ENCODE data around the gene CDK17. TPM values are rescaled to one million over a fixed set of nuclear protein-coding genes. Genes with fewer than 3 reads are reported as not detected.
A peak's percentile ranks its signal among the peaks of the same experiment; 100 is the strongest.

CDK17 gene
- total RNA-seq, 2 experiments from 2014 or later: 38.7 to 43.5 TPM

DNA sequence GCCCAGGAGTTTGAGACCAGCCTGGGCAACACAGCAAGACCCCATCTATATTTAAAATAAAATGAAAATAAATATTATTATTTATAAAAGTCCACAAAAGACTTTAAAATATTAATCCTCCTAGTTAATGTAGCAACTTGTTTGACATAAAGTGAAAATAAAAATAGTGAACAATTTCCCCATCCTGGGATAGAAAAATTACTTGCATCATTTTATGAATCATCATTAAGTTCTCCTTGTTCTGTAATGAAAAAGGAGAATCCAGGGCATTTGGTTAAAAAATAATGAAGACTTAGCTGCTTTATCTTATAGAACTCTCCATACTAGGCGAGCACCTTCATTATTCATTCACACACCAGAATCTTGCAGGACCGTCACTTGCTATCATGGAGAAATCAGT, 140.0 kb downstream of the CDK17 start:
- POLR2A ChIA-PET: no interaction called here
- CTCF ChIA-PET: interaction anchor here (0.8 to 2.0 kb wide), 3 partner anchors 8 to 140 kb away, joined by 3 to 6 read pairs (median 3); partner anchors contain the start of gene CDK17
- Mint-ChIP-seq H3K36me3 (ENCODE audit: low read depth) (peaks cover 42% of the 10 kb centered on the region), H3K9me3 (no peaks in the 10 kb centered on the region), H3K27ac (no peak overlapping the region), H3K4me1 (peaks cover 3% of the 10 kb centered on the region), H3K4me3 (no peak overlapping the region), H3K27me3 (no peaks in the 10 kb centered on the region)
- DNase-seq: no peak

DNA sequence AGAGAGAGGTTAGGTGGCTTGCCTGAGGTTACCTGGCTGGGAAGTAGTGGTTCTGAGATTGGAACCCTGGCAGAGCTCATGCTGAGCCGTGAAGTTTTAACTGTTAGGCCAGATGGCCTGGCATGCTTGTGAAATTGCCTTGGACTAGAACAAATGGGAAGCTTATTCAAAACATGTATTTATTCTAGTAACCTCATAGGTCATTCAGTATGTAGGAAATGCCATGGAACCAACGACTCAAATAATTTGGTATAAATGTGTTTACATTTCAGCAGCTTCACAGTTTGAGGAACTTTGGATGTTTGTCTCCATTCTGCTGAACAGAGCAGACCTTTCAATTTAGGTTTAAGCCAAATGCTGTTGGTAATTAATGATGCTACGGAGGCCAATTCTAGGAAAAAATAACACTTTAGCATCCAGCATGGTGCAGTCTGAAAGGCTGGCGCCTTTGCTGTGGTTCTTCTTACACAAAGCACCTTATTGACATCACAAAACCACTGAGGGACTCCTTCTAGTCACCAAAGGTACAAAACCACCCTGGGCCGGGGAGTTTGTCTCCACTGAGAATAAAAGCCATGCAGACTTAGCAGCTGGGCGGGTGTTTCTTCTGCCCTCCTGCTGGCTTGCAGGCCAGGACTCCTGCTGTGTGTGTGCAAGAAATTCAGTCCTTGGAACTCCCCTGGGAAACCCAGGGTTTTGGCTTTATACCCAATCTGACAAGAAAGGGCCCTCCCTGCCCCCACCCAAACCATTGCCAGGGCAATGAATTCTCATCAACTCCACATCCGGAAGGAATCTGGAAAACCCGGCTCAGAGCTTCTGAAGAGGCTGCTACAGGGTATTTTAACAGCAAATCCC, 141.9 kb downstream of the CDK17 start:
- Mint-ChIP-seq H3K9me3 (no peaks in the 10 kb centered on the region), H3K27me3 (no peaks in the 10 kb centered on the region), H3K36me3 (ENCODE audit: low read depth) (peaks cover 35% of the 10 kb centered on the region), H3K4me1 (peaks cover 3% of the 10 kb centered on the region), H3K27ac (no peak overlapping the region), H3K4me3 (no peak overlapping the region)
- ChIA-PET CTCF (interaction anchor here (1.0 to 3.1 kb wide), 5 partner anchors 10 to 54 kb away, joined by 3 to 9 read pairs (median 5); no protein-coding TSS in a partner anchor), POLR2A (no interaction called here)
- peak; percentile 35 for DNase-seq

- peaks cover 3% of the 10 kb centered on the region for H3K4me1 Mint-ChIP-seq
- peaks cover 34% of the 10 kb centered on the region for H3K36me3 Mint-ChIP-seq (ENCODE audit: low read depth)
- no peak overlapping the region for H3K4me3 Mint-ChIP-seq
- no peaks in the 10 kb centered on the region for H3K27me3 Mint-ChIP-seq
- ChIA-PET POLR2A (no interaction called here), CTCF (interaction anchor here (1.0 to 3.1 kb wide), 5 partner anchors 11 to 53 kb away, joined by 3 to 9 read pairs (median 5); no protein-coding TSS in a partner anchor)
- no peaks in the 10 kb centered on the region for H3K9me3 Mint-ChIP-seq
- H3K27ac Mint-ChIP-seq: no peak overlapping the region
- DNase-seq: no peak
These were observed 142.6 kb downstream of the CDK17 start for GRCh38 chr12:96257550-96258103.

GRCh38 chr12:96256672-96257361, 143.4 kb downstream of the CDK17 start:
- no peak overlapping the region for H3K4me3 Mint-ChIP-seq
- DNase-seq: no peak
- no peak overlapping the region for H3K27ac Mint-ChIP-seq
- no peaks in the 10 kb centered on the region for H3K9me3 Mint-ChIP-seq
- CTCF ChIA-PET: interaction anchor here (1.1 to 3.1 kb wide), 6 partner anchors 12 to 201 kb away, joined by 3 to 9 read pairs (median 4); no protein-coding TSS in a partner anchor
- H3K4me1 Mint-ChIP-seq: peaks cover 6% of the 10 kb centered on the region
- no peaks in the 10 kb centered on the region for H3K27me3 Mint-ChIP-seq
- POLR2A ChIA-PET: no interaction called here
- H3K36me3 Mint-ChIP-seq (ENCODE audit: low read depth): peaks cover 42% of the 10 kb centered on the region

DNA sequence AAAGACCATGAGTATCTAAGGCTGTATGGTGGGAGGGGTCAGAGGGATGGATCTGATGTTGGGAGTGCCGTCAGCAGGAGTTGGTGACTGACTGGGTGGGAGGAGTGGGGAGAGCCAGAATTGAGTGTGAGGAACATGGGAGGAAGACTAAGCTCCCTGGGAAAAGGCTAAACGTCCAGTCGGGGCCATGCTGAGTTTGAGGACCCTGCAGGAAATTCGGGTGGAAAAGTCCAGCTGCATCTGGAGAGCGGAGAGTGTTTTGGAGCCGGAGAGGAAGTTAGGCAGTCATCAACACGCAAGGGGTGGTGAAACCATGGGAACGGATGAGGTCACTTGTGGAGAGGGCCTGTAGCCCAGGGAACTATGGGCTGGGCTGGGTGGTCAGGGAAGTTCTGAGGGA, 145.2 kb downstream of the CDK17 start:
- no peak overlapping the region for H3K27ac Mint-ChIP-seq
- POLR2A ChIA-PET: no interaction called here

GRCh38 chr12:96250119-96250685, 150.0 kb downstream of the CDK17 start:
- H3K27ac Mint-ChIP-seq: no peak overlapping the region
- H3K9me3 Mint-ChIP-seq: no peaks in the 10 kb centered on the region
- H3K4me3 Mint-ChIP-seq: no peak overlapping the region
- H3K36me3 Mint-ChIP-seq (ENCODE audit: low read depth): peaks cover 73% of the 10 kb centered on the region
- H3K27me3 Mint-ChIP-seq: no peaks in the 10 kb centered on the region
- no peak for DNase-seq
- H3K4me1 Mint-ChIP-seq: peaks cover 34% of the 10 kb centered on the region
- CTCF ChIA-PET: no interaction called here
- POLR2A ChIA-PET: no interaction called here

More for the DNA sequence above, 145.2 kb downstream of the CDK17 start:
- no peak overlapping the region for H3K4me3 Mint-ChIP-seq
- CTCF ChIA-PET: interaction anchor here (0.8 to 1.6 kb wide), 4 partner anchors 10 to 262 kb away, joined by 3 to 5 read pairs (median 3); no protein-coding TSS in a partner anchor
- no peaks in the 10 kb centered on the region for H3K27me3 Mint-ChIP-seq
- peaks cover 42% of the 10 kb centered on the region for H3K36me3 Mint-ChIP-seq (ENCODE audit: low read depth)
- H3K9me3 Mint-ChIP-seq: no peaks in the 10 kb centered on the region
- no peak for DNase-seq
- H3K4me1 Mint-ChIP-seq: peaks cover 17% of the 10 kb centered on the region

DNA sequence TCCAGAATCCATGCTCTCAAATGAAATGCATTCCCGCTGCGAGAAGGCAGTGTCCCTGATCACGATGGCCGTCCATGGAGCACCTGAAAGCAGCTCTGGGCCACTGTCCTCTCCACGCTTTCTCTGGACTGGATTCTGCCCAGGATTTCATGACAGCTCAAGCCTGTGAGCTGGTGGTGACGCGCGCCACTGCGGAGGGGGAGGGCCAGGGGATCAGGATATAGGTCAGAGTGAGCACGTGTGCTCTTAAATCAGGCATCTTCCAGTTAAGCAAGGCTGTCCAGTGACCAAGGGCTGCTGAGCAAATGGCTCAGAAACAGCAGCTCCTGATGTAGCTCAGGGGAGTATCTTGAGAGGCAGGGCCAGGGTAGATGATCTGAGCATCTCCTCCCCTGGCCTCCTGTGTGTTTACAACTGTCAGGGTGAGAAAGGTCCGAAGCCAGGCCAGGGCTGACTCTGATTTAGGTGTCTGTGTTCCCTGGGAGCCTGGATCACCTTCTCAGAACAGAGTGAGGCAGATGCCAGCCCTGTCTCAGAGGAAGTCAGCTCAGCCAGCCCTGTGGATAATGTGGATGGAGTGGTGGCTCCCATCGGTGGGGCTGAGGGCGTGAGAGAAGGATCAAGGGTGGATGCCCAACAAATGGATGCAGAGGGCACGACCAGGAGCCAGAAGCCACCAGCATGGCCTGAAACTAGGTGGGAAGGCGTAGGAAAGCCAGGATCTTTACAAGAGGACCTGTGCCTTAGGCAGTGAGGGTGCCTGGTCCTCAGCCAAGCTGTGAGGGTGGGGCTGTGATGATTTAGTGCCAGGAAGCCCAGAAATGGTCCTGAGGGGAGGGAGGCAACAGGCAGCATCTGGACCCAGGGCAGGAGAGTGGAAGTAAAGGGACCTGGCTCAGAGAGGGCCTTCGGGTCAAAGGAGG, 150.8 kb downstream of the CDK17 start:
- H3K9me3 Mint-ChIP-seq: no peaks in the 10 kb centered on the region
- DNase-seq: no peak
- H3K27ac Mint-ChIP-seq: peak overlapping the region; percentile 76
- ChIA-PET CTCF (no interaction called here), POLR2A (no interaction called here)
- peaks cover 72% of the 10 kb centered on the region for H3K36me3 Mint-ChIP-seq (ENCODE audit: low read depth)
- peaks cover 34% of the 10 kb centered on the region for H3K4me1 Mint-ChIP-seq
- no peaks in the 10 kb centered on the region for H3K27me3 Mint-ChIP-seq
- no peak overlapping the region for H3K4me3 Mint-ChIP-seq

- Mint-ChIP-seq H3K9me3 (no peaks in the 10 kb centered on the region), H3K27ac (peak overlapping the region; percentile 52), H3K4me3 (no peak overlapping the region), H3K36me3 (ENCODE audit: low read depth) (peaks cover 67% of the 10 kb centered on the region), H3K27me3 (no peaks in the 10 kb centered on the region), H3K4me1 (peaks cover 34% of the 10 kb centered on the region)
- ChIA-PET POLR2A (no interaction called here), CTCF (no interaction called here)
- DNase-seq: no peak
These were observed 151.9 kb downstream of the CDK17 start for GRCh38 chr12:96248136-96248931.

DNA sequence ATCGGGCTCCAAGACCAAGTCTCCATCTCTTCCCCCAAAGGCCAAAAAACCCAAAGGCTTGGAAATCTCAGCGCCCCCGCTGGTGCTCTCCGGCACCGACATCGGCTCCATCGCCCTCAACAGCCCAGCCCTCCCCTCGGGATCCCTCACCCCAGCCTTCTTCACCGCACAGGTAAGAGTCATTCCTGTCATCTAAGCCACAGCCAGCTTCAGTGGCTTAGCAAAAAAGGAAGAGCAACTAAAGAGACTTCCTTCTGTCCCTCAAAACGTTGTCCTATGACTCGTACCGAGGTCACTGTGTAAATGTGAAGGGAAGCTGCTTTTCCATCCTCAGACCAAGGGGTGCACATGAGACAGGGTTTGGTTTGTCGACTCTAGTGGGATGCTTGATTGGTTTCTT, 152.7 kb downstream of the CDK17 start:
- Mint-ChIP-seq H3K27me3 (no peaks in the 10 kb centered on the region), H3K27ac (no peak overlapping the region), H3K4me1 (peaks cover 41% of the 10 kb centered on the region), H3K36me3 (ENCODE audit: low read depth) (peaks cover 63% of the 10 kb centered on the region), H3K4me3 (no peak overlapping the region), H3K9me3 (no peaks in the 10 kb centered on the region)
- POLR2A ChIA-PET: no interaction called here
- no peak for DNase-seq
- CTCF ChIA-PET: no interaction called here

- H3K4me3 Mint-ChIP-seq: no peak overlapping the region
- H3K27ac Mint-ChIP-seq: no peak overlapping the region
- H3K36me3 Mint-ChIP-seq (ENCODE audit: low read depth): peaks cover 57% of the 10 kb centered on the region
- H3K27me3 Mint-ChIP-seq: no peaks in the 10 kb centered on the region
- ChIA-PET CTCF (no interaction called here), POLR2A (no interaction called here)
- no peak for DNase-seq
- H3K9me3 Mint-ChIP-seq: no peaks in the 10 kb centered on the region
- peaks cover 44% of the 10 kb centered on the region for H3K4me1 Mint-ChIP-seq
These were observed 153.2 kb downstream of the CDK17 start for GRCh38 chr12:96246926-96247505.

GRCh38 chr12:96244826-96245225, 155.4 kb downstream of the CDK17 start:
- peaks cover 47% of the 10 kb centered on the region for H3K4me1 Mint-ChIP-seq
- H3K27ac Mint-ChIP-seq: no peak overlapping the region
- ChIA-PET POLR2A (no interaction called here), CTCF (interaction anchor here (0.8 to 1.0 kb wide), 2 partner anchors 11 to 25 kb away, joined by 3 read pairs; no protein-coding TSS in a partner anchor)
- no peak overlapping the region for H3K4me3 Mint-ChIP-seq
- H3K36me3 Mint-ChIP-seq (ENCODE audit: low read depth): peaks cover 44% of the 10 kb centered on the region
- H3K9me3 Mint-ChIP-seq: no peaks in the 10 kb centered on the region
- DNase-seq: no peak
- no peaks in the 10 kb centered on the region for H3K27me3 Mint-ChIP-seq
